Subcutaneous abdominal adipose tissue (tissue), 5 donors: ENCODE data around the gene SETD7.

ENCODE experiments used
- H3K27ac ChIP-seq: one replicate; pipeline ENCODE4 v1.7.0; 2013; ENCODE audit warnings: low read depth, mild to moderate bottlenecking, inconsistent platforms, low read length, moderate library complexity
- H3K27me3 ChIP-seq, 5 donors: one replicate each; pipeline ENCODE4 v1.7.0; 2013; ENCODE audit warnings: low read length in 5 of 5, inconsistent platforms in 1 of 5; ENCODE audit not compliant: control insufficient read depth in 5 of 5, insufficient read depth in 4 of 5
- H3K36me3 ChIP-seq, 5 donors: one replicate each; pipeline ENCODE4 v1.7.0; 2013; ENCODE audit warnings: low read length in 5 of 5; ENCODE audit not compliant: control insufficient read depth in 5 of 5, insufficient read depth in 5 of 5
- H3K4me1 ChIP-seq, 5 donors: one replicate each; pipeline ENCODE4 v1.7.0; 2013; ENCODE audit warnings: low read length in 5 of 5, mild to moderate bottlenecking in 3 of 5, moderate library complexity in 1 of 5; ENCODE audit not compliant: control insufficient read depth in 5 of 5, insufficient read depth in 5 of 5
- H3K4me3 ChIP-seq, 5 donors: one replicate each; pipeline ENCODE4 v1.7.0; 2013; ENCODE audit warnings: low read length in 5 of 5, low read depth in 1 of 5
- H3K9ac ChIP-seq, 5 donors: one replicate each; pipeline ENCODE4 v1.7.0; 2013; ENCODE audit warnings: low read length in 5 of 5, mild to moderate bottlenecking in 4 of 5, moderate library complexity in 3 of 5
- H3K9me3 ChIP-seq, 5 donors: one replicate each; pipeline ENCODE4 v1.7.0; 2013; ENCODE audit warnings: low read length in 5 of 5; ENCODE audit not compliant: control insufficient read depth in 5 of 5
- donor health status: healthy.
- donor health status: healthy.
- donor health status: healthy.
- donor health status: healthy.
- donor health status: healthy.

Gene SETD7

GRCh38 chr4:139559089-139559479, 3.1 kb upstream of the SETD7 start:
- Histone ChIP-seq H3K4me3 (no peak overlapping the region), H3K9me3 (no peaks in the 10 kb centered on the region), H3K4me1 (peaks cover 0 to 51% (median 29%) of the 10 kb centered on the region in 5 donors), H3K36me3 (no peaks in the 10 kb centered on the region), H3K27me3 (no peaks in the 10 kb centered on the region), H3K27ac (no peak overlapping the region), H3K9ac (no peak overlapping the region)

- no peaks in the 10 kb centered on the region for H3K36me3 ChIP-seq
- H3K27me3 ChIP-seq, result no peaks in the 10 kb centered on the region
- no peak overlapping the region for H3K9ac ChIP-seq
- no peak overlapping the region for H3K27ac ChIP-seq
- H3K9me3 ChIP-seq, result no peaks in the 10 kb centered on the region
- H3K4me1 ChIP-seq, result peaks cover 0 to 58% (median 35%) of the 10 kb centered on the region in 5 donors
- H3K4me3 ChIP-seq, result no peak overlapping the region
These were observed 2.4 kb upstream of the SETD7 start for GRCh38 chr4:139558235-139559088.

GRCh38 chr4:139557556-139558110, 1.6 kb upstream of the SETD7 start:
- H3K36me3 ChIP-seq, result no peaks in the 10 kb centered on the region
- H3K9ac ChIP-seq, result no peak overlapping the region
- H3K4me1 ChIP-seq, result peaks cover 2 to 66% (median 43%) of the 10 kb centered on the region in 5 donors
- no peaks in the 10 kb centered on the region for H3K9me3 ChIP-seq
- H3K4me3 ChIP-seq, result peak overlapping the region; percentile 72 to 99 (median 95)
- no peak overlapping the region for H3K27ac ChIP-seq
- H3K27me3 ChIP-seq, result no peaks in the 10 kb centered on the region

- Histone ChIP-seq H3K4me3 (peak overlapping the region; percentile 72 to 99 (median 95)), H3K4me1 (peaks cover 7 to 73% (median 50%) of the 10 kb centered on the region in 5 donors), H3K36me3 (no peaks in the 10 kb centered on the region), H3K9me3 (no peaks in the 10 kb centered on the region), H3K9ac (peak overlapping the region in 4 of 5 donors; percentile 83 to 90 (median 88)), H3K27ac (peak overlapping the region; percentile 92), H3K27me3 (no peaks in the 10 kb centered on the region)
These were observed 921 bp upstream of the SETD7 start for GRCh38 chr4:139556724-139557555.

- peak overlapping the region; percentile 41 to 90 (median 85) for H3K9ac ChIP-seq
- peak overlapping the region; percentile 92 for H3K27ac ChIP-seq
- no peaks in the 10 kb centered on the region for H3K9me3 ChIP-seq
- H3K27me3 ChIP-seq, result no peaks in the 10 kb centered on the region
- H3K36me3 ChIP-seq, result no peaks in the 10 kb centered on the region
- peaks cover 8 to 80% (median 59%) of the 10 kb centered on the region in 5 donors for H3K4me1 ChIP-seq
- peak overlapping the region; percentile 57 to 99 (median 95) for H3K4me3 ChIP-seq
These were observed 331 bp downstream of the SETD7 start for GRCh38 chr4:139555705-139556070.

- Histone ChIP-seq H3K27me3 (no peaks in the 10 kb centered on the region), H3K4me3 (peak overlapping the region; percentile 65 to 99 (median 95)), H3K27ac (peak overlapping the region; percentile 92), H3K9me3 (no peaks in the 10 kb centered on the region), H3K9ac (peak overlapping the region; percentile 78 to 90 (median 85)), H3K36me3 (no peaks in the 10 kb centered on the region), H3K4me1 (peaks cover 9 to 80% (median 59%) of the 10 kb centered on the region in 5 donors)
These were observed 920 bp downstream of the SETD7 start for GRCh38 chr4:139554893-139555704.

GRCh38 chr4:139554642-139554892, 1.5 kb downstream of the SETD7 start:
- H3K27me3 ChIP-seq, result no peaks in the 10 kb centered on the region
- peak overlapping the region; percentile 92 for H3K27ac ChIP-seq
- peak overlapping the region; percentile 65 to 99 (median 95) for H3K4me3 ChIP-seq
- H3K9me3 ChIP-seq, result no peaks in the 10 kb centered on the region
- peaks cover 9 to 77% (median 61%) of the 10 kb centered on the region in 5 donors for H3K4me1 ChIP-seq
- peak overlapping the region; percentile 56 to 90 (median 84) for H3K9ac ChIP-seq
- H3K36me3 ChIP-seq, result no peaks in the 10 kb centered on the region

- no peaks in the 10 kb centered on the region for H3K9me3 ChIP-seq
- no peaks in the 10 kb centered on the region for H3K36me3 ChIP-seq
- H3K4me3 ChIP-seq, result peak overlapping the region; percentile 65 to 99 (median 95)
- H3K9ac ChIP-seq, result peak overlapping the region; percentile 56 to 90 (median 84)
- H3K27ac ChIP-seq, result peak overlapping the region; percentile 92
- no peaks in the 10 kb centered on the region for H3K27me3 ChIP-seq
- H3K4me1 ChIP-seq, result peaks cover 9 to 76% (median 61%) of the 10 kb centered on the region in 5 donors
These were observed 2.0 kb downstream of the SETD7 start for GRCh38 chr4:139553751-139554641.
